ENCODE measurements around the gene ARMS2. TPM values are rescaled to one million over a fixed set of nuclear protein-coding genes. Genes with fewer than 3 reads are reported as not detected.

Gene ARMS2
- total RNA-seq, 1 donor from 2014 or later: not detected

GRCh38 chr10:122417667-122418066, 36.8 kb upstream of the ARMS2 start:
- Mint-ChIP-seq H3K36me3 (peaks cover 11% of the 10 kb centered on the region), H3K27me3 (ENCODE audit: insufficient read depth, low read depth) (no peaks in the 10 kb centered on the region), H3K27ac (no peak overlapping the region), H3K9me3 (no peaks in the 10 kb centered on the region), H3K4me3 (no peak overlapping the region), H3K4me1 (peaks cover 11% of the 10 kb centered on the region)
- Histone ChIP-seq H3F3A (ENCODE audit: low read depth) (no peaks in the 10 kb centered on the region), H3K36me3 (peaks cover 6% of the 10 kb centered on the region), H3K27me3 (no peaks in the 10 kb centered on the region), H3K9ac (no peak overlapping the region), H4K20me1 (ENCODE audit: low read depth) (no peaks in the 10 kb centered on the region), H3K4me3 (no peak overlapping the region), H2AFZ (replicated peaks) (no peak overlapping the region), H3K27ac (no peak overlapping the region), H3K4me2 (no peak overlapping the region), H3K9me3 (ENCODE audit: low read depth) (no peaks in the 10 kb centered on the region), H3K79me2 (ENCODE audit: low read depth) (no peaks in the 10 kb centered on the region), H3K4me1 (no peaks in the 10 kb centered on the region)
- DNase-seq (ENCODE audit: low spot score): no peak
- TF ChIP-seq, protein P1, sequence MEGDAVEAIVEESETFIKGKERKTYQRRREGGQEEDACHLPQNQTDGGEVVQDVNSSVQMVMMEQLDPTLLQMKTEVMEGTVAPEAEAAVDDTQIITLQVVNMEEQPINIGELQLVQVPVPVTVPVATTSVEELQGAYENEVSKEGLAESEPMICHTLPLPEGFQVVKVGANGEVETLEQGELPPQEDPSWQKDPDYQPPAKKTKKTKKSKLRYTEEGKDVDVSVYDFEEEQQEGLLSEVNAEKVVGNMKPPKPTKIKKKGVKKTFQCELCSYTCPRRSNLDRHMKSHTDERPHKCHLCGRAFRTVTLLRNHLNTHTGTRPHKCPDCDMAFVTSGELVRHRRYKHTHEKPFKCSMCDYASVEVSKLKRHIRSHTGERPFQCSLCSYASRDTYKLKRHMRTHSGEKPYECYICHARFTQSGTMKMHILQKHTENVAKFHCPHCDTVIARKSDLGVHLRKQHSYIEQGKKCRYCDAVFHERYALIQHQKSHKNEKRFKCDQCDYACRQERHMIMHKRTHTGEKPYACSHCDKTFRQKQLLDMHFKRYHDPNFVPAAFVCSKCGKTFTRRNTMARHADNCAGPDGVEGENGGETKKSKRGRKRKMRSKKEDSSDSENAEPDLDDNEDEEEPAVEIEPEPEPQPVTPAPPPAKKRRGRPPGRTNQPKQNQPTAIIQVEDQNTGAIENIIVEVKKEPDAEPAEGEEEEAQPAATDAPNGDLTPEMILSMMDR (IDR thresholded peaks at IDR 0.05): no peak
- TF ChIP-seq EZH2 (IDR thresholded peaks at IDR 0.05): no peak
- no peak for TF ChIP-seq EZH2phosphoT487 (IDR thresholded peaks at IDR 0.05)

DNA sequence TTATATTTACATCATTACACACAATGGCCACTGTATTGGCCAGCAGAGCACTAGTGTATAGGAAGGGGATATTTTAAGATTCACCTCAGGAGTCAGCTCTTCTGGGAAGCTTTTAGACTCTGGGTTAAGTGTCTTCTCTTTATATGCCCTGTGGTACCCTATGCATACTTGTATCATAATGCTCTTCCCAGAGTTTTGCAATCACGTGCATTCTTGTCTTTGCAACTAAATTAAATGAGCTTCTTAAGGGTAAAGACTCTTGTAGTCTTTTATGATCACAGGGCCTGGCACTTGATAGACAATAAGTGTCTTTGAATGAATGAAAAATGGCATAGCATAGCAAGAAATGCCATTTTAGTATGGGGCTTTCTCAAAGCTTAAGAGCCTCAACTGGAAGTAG, 35.4 kb upstream of the ARMS2 start:
- Mint-ChIP-seq H3K36me3 (peaks cover 11% of the 10 kb centered on the region), H3K9me3 (no peaks in the 10 kb centered on the region), H3K4me3 (no peak overlapping the region), H3K27ac (no peak overlapping the region), H3K4me1 (peaks cover 11% of the 10 kb centered on the region), H3K27me3 (ENCODE audit: insufficient read depth, low read depth) (no peaks in the 10 kb centered on the region)
- H3K9me3 ChIP-seq (ENCODE audit: low read depth): no peaks in the 10 kb centered on the region
- H3K4me3 ChIP-seq: no peak overlapping the region
- H3K4me2 ChIP-seq: no peak overlapping the region
- no peaks in the 10 kb centered on the region for H3K27me3 ChIP-seq
- no peak overlapping the region for H2AFZ ChIP-seq (replicated peaks)
- no peak for DNase-seq (ENCODE audit: low spot score)
- H3K4me1 ChIP-seq: no peaks in the 10 kb centered on the region
- TF ChIP-seq, protein P1 (IDR thresholded peaks at IDR 0.05): no peak
- TF ChIP-seq EZH2phosphoT487 (IDR thresholded peaks at IDR 0.05): no peak
- TF ChIP-seq EZH2 (IDR thresholded peaks at IDR 0.05): no peak
- H3K36me3 ChIP-seq: no peaks in the 10 kb centered on the region
- no peaks in the 10 kb centered on the region for H3K79me2 ChIP-seq (ENCODE audit: low read depth)
- no peak overlapping the region for H3K9ac ChIP-seq
- H4K20me1 ChIP-seq (ENCODE audit: low read depth): no peaks in the 10 kb centered on the region
- no peaks in the 10 kb centered on the region for H3F3A ChIP-seq (ENCODE audit: low read depth)
- no peak overlapping the region for H3K27ac ChIP-seq

- Histone ChIP-seq H3K9ac (no peak overlapping the region), H2AFZ (replicated peaks) (no peak overlapping the region)
- H3K4me1 Mint-ChIP-seq: peaks cover 11% of the 10 kb centered on the region
Observed at GRCh38 chr10:122419876-122420623, 34.4 kb upstream of the ARMS2 start.

More at GRCh38 chr10:122419876-122420623, 34.4 kb upstream of the ARMS2 start:
- no peaks in the 10 kb centered on the region for H3K79me2 ChIP-seq (ENCODE audit: low read depth)
- no peaks in the 10 kb centered on the region for H3K9me3 ChIP-seq (ENCODE audit: low read depth)
- no peak overlapping the region for H3K4me3 ChIP-seq
- no peaks in the 10 kb centered on the region for H4K20me1 ChIP-seq (ENCODE audit: low read depth)
- no peak for DNase-seq (ENCODE audit: low spot score)
- Mint-ChIP-seq H3K27ac (no peak overlapping the region), H3K4me3 (no peak overlapping the region), H3K9me3 (no peaks in the 10 kb centered on the region), H3K36me3 (peaks cover 7% of the 10 kb centered on the region), H3K27me3 (ENCODE audit: insufficient read depth, low read depth) (no peaks in the 10 kb centered on the region)
- no peak for TF ChIP-seq EZH2phosphoT487 (IDR thresholded peaks at IDR 0.05)
- TF ChIP-seq, protein P1 (IDR thresholded peaks at IDR 0.05): no peak
- no peak for TF ChIP-seq EZH2 (IDR thresholded peaks at IDR 0.05)
- no peaks in the 10 kb centered on the region for H3K4me1 ChIP-seq
- H3K27ac ChIP-seq: no peak overlapping the region
- H3F3A ChIP-seq (ENCODE audit: low read depth): no peaks in the 10 kb centered on the region
- H3K27me3 ChIP-seq: no peaks in the 10 kb centered on the region
- peaks cover 6% of the 10 kb centered on the region for H3K36me3 ChIP-seq
- H3K4me2 ChIP-seq: no peak overlapping the region
